ENCODE measurements around the gene GGT7. TPM values are rescaled to one million over a fixed set of nuclear protein-coding genes. Genes with fewer than 3 reads are reported as not detected.

GGT7 gene
- total RNA-seq, 1 experiment from 2014 or later = 6.5 TPM

DNA sequence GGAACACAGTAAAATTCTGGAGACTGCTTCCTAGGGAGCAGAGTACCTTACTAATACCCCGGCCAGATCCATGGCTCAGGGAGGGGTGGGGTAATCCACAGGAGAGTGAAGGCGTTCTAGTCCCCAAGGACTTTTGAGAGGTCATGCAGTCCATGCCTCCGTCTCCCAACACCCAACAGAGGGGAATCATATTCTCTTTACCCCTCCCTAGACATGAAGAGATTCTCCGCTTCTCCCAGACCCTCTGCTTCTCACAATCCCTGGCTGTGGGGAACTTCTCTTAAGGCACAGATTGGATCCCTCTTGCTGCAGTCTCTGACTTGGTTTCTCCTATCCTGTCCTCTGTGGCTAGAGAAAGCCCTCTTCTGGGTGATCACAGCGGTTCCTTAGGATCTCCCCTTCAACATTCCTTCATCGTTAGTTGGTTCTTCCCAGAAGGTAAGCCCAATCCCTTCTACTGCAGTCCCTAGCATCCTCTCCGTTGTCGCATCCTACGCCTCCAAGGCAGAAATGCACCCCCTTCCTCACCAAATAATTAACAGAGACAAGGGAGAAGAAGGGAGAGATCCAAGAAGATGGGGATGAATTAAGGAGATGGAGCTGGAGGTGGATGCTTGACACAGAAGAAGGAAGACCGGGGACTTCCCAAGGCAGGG lies 562 bp downstream of the GGT7 start:
- no peaks in the 10 kb centered on the region for H4K20me1 ChIP-seq (ENCODE audit: insufficient read depth)
- TF ChIP-seq EZH2 (IDR thresholded peaks at IDR 0.05; ENCODE audit: low read depth) = no peak
- TF ChIP-seq, protein P1, sequence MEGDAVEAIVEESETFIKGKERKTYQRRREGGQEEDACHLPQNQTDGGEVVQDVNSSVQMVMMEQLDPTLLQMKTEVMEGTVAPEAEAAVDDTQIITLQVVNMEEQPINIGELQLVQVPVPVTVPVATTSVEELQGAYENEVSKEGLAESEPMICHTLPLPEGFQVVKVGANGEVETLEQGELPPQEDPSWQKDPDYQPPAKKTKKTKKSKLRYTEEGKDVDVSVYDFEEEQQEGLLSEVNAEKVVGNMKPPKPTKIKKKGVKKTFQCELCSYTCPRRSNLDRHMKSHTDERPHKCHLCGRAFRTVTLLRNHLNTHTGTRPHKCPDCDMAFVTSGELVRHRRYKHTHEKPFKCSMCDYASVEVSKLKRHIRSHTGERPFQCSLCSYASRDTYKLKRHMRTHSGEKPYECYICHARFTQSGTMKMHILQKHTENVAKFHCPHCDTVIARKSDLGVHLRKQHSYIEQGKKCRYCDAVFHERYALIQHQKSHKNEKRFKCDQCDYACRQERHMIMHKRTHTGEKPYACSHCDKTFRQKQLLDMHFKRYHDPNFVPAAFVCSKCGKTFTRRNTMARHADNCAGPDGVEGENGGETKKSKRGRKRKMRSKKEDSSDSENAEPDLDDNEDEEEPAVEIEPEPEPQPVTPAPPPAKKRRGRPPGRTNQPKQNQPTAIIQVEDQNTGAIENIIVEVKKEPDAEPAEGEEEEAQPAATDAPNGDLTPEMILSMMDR (conservative IDR thresholded peaks at IDR 0.05) = no peak
- H3K27me3 ChIP-seq (ENCODE audit: insufficient read depth, low read depth) = no peaks in the 10 kb centered on the region
- intact Hi-C loops (cut with micrococcal nuclease; ENCODE audit: unreplicated experiment) = loop anchor here (5.0 to 10.0 kb wide), 2 partner anchors 40 to 113 kb away; no protein-coding TSS in a partner anchor
- POLR2A ChIA-PET (ENCODE audit: unreplicated experiment) = no interaction called here
- no peaks in the 10 kb centered on the region for H3K36me3 ChIP-seq (ENCODE audit: low read depth)
- H3K4me2 ChIP-seq = no peak overlapping the region
- CTCF ChIA-PET = interaction anchor here (0.5 to 1.3 kb wide), 5 partner anchors 69 to 1167 kb away, joined by 3 to 5 read pairs (median 3); partner anchors contain the start of genes GSS and MYH7B
- no peak overlapping the region for H3K27ac ChIP-seq
- peaks cover 6% of the 10 kb centered on the region for H3K79me2 ChIP-seq (ENCODE audit: low read depth)
- no peak for DNase-seq
- peaks cover 17% of the 10 kb centered on the region for H3K4me1 ChIP-seq (replicated peaks; ENCODE audit: insufficient read depth)
- no TSS peak for BruUV-seq (replicated peaks)
- peaks cover 5% of the 10 kb centered on the region; the same call in 1 of the 2 replicates for H3F3A ChIP-seq (ENCODE audit: insufficient read depth, low read depth)
- no peak overlapping the region for H2AFZ ChIP-seq
- no peaks in the 10 kb centered on the region for H3K9me3 ChIP-seq (ENCODE audit: insufficient read depth, low read depth)
- no peaks in the 10 kb centered on the region for H3K9me2 ChIP-seq (ENCODE audit: insufficient read depth)
- no peak overlapping the region for H3K4me3 ChIP-seq

DNA sequence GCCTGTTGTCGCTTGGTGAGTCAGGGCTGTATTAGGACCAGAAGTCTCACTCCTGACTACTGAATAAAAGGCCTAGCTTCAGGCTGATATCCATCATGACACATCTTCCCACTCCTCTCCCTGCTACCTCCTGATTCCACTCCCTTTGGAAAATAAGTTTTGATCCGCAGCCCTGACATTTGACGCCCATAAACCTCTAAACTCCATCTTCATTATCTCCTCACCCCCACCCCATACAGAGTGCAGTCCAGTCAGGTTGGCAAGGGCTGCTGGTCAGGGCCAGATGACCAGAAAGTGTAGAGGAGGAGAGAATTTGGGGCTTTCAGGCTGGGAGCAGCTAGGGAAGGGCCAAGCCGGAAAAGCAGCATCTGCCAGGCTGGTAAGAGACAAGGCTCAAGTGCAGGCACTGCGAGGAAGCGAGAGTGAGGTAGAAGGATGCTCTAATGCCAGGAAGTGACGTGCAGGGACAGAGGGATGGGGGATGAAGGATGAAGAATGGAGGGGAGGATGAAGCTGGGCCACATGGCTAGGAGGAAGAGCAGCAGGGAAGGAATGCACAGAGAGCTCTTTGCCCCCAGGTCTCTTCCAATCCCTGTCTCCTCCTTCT lies 1.2 kb downstream of the GGT7 start:
- no peak overlapping the region for H3K4me3 ChIP-seq
- ChIA-PET POLR2A (ENCODE audit: unreplicated experiment) (no interaction called here), CTCF (interaction anchor here (0.5 kb wide), 2 partner anchors 434 to 1166 kb away, joined by 3 to 5 read pairs; no protein-coding TSS in a partner anchor)
- no peaks in the 10 kb centered on the region for H3K9me2 ChIP-seq (ENCODE audit: insufficient read depth)
- DNase-seq = no peak
- H3K79me2 ChIP-seq (ENCODE audit: low read depth) = no peaks in the 10 kb centered on the region
- H2AFZ ChIP-seq = no peak overlapping the region
- no peaks in the 10 kb centered on the region for H3K9me3 ChIP-seq (ENCODE audit: insufficient read depth, low read depth)
- TF ChIP-seq, protein P1 (conservative IDR thresholded peaks at IDR 0.05) = no peak
- no peak for TF ChIP-seq EZH2 (IDR thresholded peaks at IDR 0.05; ENCODE audit: low read depth)
- BruUV-seq (replicated peaks) = no TSS peak
- no peaks in the 10 kb centered on the region for H3K27me3 ChIP-seq (ENCODE audit: insufficient read depth, low read depth)
- intact Hi-C loops (cut with micrococcal nuclease; ENCODE audit: unreplicated experiment) = loop anchor here (5.0 to 10.0 kb wide), 2 partner anchors 39 to 113 kb away; no protein-coding TSS in a partner anchor
- H3K4me2 ChIP-seq = no peak overlapping the region
- H3K27ac ChIP-seq = no peak overlapping the region
- H3K36me3 ChIP-seq (ENCODE audit: low read depth) = no peaks in the 10 kb centered on the region
- H3K4me1 ChIP-seq (replicated peaks; ENCODE audit: insufficient read depth) = peaks cover 17% of the 10 kb centered on the region
- peaks cover 5% of the 10 kb centered on the region; the same call in 1 of the 2 replicates for H3F3A ChIP-seq (ENCODE audit: insufficient read depth, low read depth)
- no peaks in the 10 kb centered on the region for H4K20me1 ChIP-seq (ENCODE audit: insufficient read depth)

DNA sequence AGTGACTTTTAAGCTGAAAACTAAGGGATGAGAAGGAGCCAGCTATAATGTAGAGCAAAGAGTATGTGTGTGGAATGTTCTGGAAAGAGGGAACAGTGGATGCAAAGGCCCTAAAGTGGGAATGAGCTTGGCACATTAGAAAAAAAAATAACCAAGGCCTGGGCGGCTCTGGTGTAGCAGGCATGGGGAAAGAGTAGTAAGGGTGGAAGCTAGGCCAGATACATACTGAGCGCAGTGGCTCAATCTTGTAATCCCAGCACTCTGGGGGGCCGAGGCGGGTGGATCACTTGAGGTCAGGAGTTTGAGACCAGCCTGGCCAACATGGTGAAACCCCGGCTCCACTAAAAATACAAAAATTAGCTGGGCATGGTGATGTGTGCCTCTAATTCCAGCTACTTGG lies 8.4 kb downstream of the GGT7 start:
- POLR2A ChIA-PET (ENCODE audit: unreplicated experiment) = no interaction called here

More for the DNA sequence above, 8.4 kb downstream of the GGT7 start:
- DNase-seq = no peak
- intact Hi-C loops (cut with micrococcal nuclease; ENCODE audit: unreplicated experiment) = no loop called here
- H3K9me2 ChIP-seq (ENCODE audit: insufficient read depth) = no peaks in the 10 kb centered on the region
- no peaks in the 10 kb centered on the region for H3K36me3 ChIP-seq (ENCODE audit: low read depth)
- peaks cover 21% of the 10 kb centered on the region for H3K4me1 ChIP-seq (replicated peaks; ENCODE audit: insufficient read depth)
- no peaks in the 10 kb centered on the region for H3K27me3 ChIP-seq (ENCODE audit: insufficient read depth, low read depth)
- H2AFZ ChIP-seq = no peak overlapping the region
- H3K4me3 ChIP-seq = no peak overlapping the region
- no TSS peak for BruUV-seq (replicated peaks)
- H4K20me1 ChIP-seq (ENCODE audit: insufficient read depth) = no peaks in the 10 kb centered on the region
- TF ChIP-seq, protein P1 (conservative IDR thresholded peaks at IDR 0.05) = no peak
- TF ChIP-seq EZH2 (IDR thresholded peaks at IDR 0.05; ENCODE audit: low read depth) = no peak
- H3K4me2 ChIP-seq = no peak overlapping the region
- CTCF ChIA-PET = interaction anchor here (1.0 to 1.2 kb wide), 2 partner anchors 10 to 92 kb away, joined by 4 read pairs; no protein-coding TSS in a partner anchor
- H3F3A ChIP-seq (ENCODE audit: insufficient read depth, low read depth) = no peaks in the 10 kb centered on the region
- no peaks in the 10 kb centered on the region for H3K79me2 ChIP-seq (ENCODE audit: low read depth)
- no peaks in the 10 kb centered on the region for H3K9me3 ChIP-seq (ENCODE audit: insufficient read depth, low read depth)
- no peak overlapping the region for H3K27ac ChIP-seq
